GM23248 (cell line): ENCODE data around the gene UBASH3A. TPM values are rescaled to one million over a fixed set of nuclear protein-coding genes. Genes with fewer than 3 reads are reported as not detected.

ENCODE experiments used
- DNase-seq: peaks from one replicate; pipeline ENCODE4 v3.0.0-alpha.2; 2015
- H2AFZ ChIP-seq: fragments of 200-600 bp; sonication (generic); 2 replicates; pipeline ENCODE4 v1.6.1; 2016; ENCODE audit warnings: antibody characterized with exemption
- H3F3A ChIP-seq: fragments of 200-600 bp; sonication (generic); 2 replicates; pipeline ENCODE4 v1.6.1; 2016; ENCODE audit warnings: mild to moderate bottlenecking, antibody characterized with exemption, mixed run types; ENCODE audit not compliant: insufficient read depth
- H3K27ac ChIP-seq: fragments of 200-600 bp; sonication (generic); 2 replicates; pipeline ENCODE4 v1.5.1; 2016; ENCODE audit warnings: mild to moderate bottlenecking
- H3K27me3 ChIP-seq: fragments of 200-600 bp; sonication (generic); replicated peaks from 2 replicates; pipeline ENCODE4 v1.6.1; 2016; ENCODE audit warnings: mild to moderate bottlenecking; ENCODE audit not compliant: insufficient read depth
- H3K36me3 ChIP-seq: fragments of 200-600 bp; sonication (generic); 2 replicates; pipeline ENCODE4 v1.6.1; 2016; ENCODE audit warnings: low read depth, mild to moderate bottlenecking
- H3K4me1 ChIP-seq: fragments of 200-600 bp; sonication (generic); 2 replicates; pipeline ENCODE4 v1.6.1; 2016; ENCODE audit warnings: mild to moderate bottlenecking; ENCODE audit not compliant: insufficient read depth
- H3K4me2 ChIP-seq: fragments of 200-600 bp; sonication (generic); one replicate; pipeline ENCODE4 v1.6.1; 2016; ENCODE audit warnings: mild to moderate bottlenecking; ENCODE audit not compliant: unreplicated experiment
- H3K4me3 ChIP-seq: fragments of 200-600 bp; sonication (generic); 2 replicates; pipeline ENCODE4 v1.5.1; 2016; ENCODE audit warnings: mild to moderate bottlenecking
- H3K79me2 ChIP-seq: fragments of 200-600 bp; sonication (generic); 2 replicates; pipeline ENCODE4 v1.6.1; 2016; ENCODE audit warnings: mild to moderate bottlenecking; ENCODE audit not compliant: insufficient read depth
- H3K9ac ChIP-seq: fragments of 200-600 bp; sonication (generic); 2 replicates; pipeline ENCODE4 v1.6.1; 2016; ENCODE audit warnings: mild to moderate bottlenecking
- H3K9me2 ChIP-seq: fragments of 200-600 bp; sonication (generic); 2 replicates; pipeline ENCODE4 v1.6.1; 2016; ENCODE audit warnings: mixed run types, mild to moderate bottlenecking, moderate library complexity; ENCODE audit not compliant: insufficient read depth
- H3K9me3 ChIP-seq: fragments of 200-600 bp; sonication (generic); one replicate; pipeline ENCODE4 v1.6.1; 2017; ENCODE audit warnings: low read depth
- H4K20me1 ChIP-seq: fragments of 200-600 bp; sonication (generic); 2 replicates; pipeline ENCODE4 v1.6.0; 2016; ENCODE audit not compliant: insufficient read depth
- EZH2 ChIP-seq: fragments of 200-600 bp; sonication (generic); IDR thresholded peaks from 2 replicates; pipeline ENCODE4 v1.6.1; 2018; ENCODE audit warnings: antibody characterized with exemption, mild to moderate bottlenecking; ENCODE audit not compliant: insufficient read depth, poor library complexity, severe bottlenecking
- EZH2phosphoT487 ChIP-seq: fragments of 200-600 bp; sonication (generic); IDR thresholded peaks from 2 replicates; pipeline ENCODE4 v1.6.1; 2018; ENCODE audit warnings: antibody characterized with exemption, moderate library complexity, mild to moderate bottlenecking, low read depth; ENCODE audit not compliant: insufficient read depth
- WGBS, 2 experiments: methylation state at CpG; one replicate each; pipeline ENCODE4 v1.1.6; 2015 to 2017; ENCODE audit warnings: low lambda C conversion rate in 2 of 2, low coverage in 1 of 2; ENCODE audit errors: missing lambda C conversion rate in 2 of 2; 5-methylcytosine and 5-hydroxymethylcytosine counted together
- in situ Hi-C: fragments of 300-500 bp; cut with MboI; formaldehyde crosslinking; loops from 2 replicates; pipeline ENCODE4 v1.15.0; 2020
- polyA plus RNA-seq: library from polyadenylated mRNA; unstranded; fragments of >200 nt; fragmentation: Nextera tagmentation; extraction: Ambion mirVana; gene quantifications from 2 replicates; pipeline ENCODE4 v1.2.1, GENCODE V29; 2016
- total RNA-seq: library from RNA; depleted of rRNA; stranded (reverse); fragments of >200 nt; shearing (Covaris generic); gene quantifications from 2 replicates; pipeline ENCODE4 v1.2.3, GENCODE V29; 2014

Gene UBASH3A
- total and polyA plus RNA-seq, 2 experiments from 2014 or later = not detected

- H3K4me2 ChIP-seq = no peak overlapping the region
These were observed 10.8 kb upstream of the UBASH3A start for GRCh38 chr21:42392731-42393442.

DNA sequence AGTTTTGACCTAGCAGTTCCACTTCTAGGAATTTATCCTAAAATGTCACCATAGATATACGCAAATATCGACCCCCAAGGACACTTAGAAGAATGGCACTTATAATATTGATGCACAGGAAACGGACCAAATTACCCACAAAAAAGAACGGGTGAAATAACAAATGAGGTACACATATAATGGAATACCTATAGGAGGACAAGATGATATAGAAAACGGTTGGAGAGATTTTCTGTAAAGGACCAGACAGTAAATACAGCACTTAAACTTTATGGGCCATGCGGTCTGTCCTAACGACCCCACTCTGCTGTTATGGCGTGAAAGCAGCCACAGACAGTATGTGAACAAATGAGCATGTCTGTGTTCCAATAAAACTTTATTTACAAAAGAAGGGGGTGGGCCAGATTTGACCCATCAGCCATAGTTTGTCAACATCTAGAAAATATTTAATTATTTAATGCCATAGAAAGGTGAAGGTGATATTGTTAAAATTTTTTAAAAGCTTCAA is 10.2 kb upstream of the UBASH3A start:
- Histone ChIP-seq H3K79me2 (no peaks in the 10 kb centered on the region), H3K36me3 (no peaks in the 10 kb centered on the region), H3K27ac (no peak overlapping the region), H3K4me2 (no peak overlapping the region), H4K20me1 (no peaks in the 10 kb centered on the region), H3K4me3 (no peak overlapping the region), H3K9me3 (no peaks in the 10 kb centered on the region), H2AFZ (no peak overlapping the region), H3F3A (no peaks in the 10 kb centered on the region), H3K9me2 (no peaks in the 10 kb centered on the region), H3K9ac (no peak overlapping the region), H3K4me1 (no peaks in the 10 kb centered on the region), H3K27me3 (peaks cover 5% of the 10 kb centered on the region; the same call in 1 of the 2 replicates)
- TF ChIP-seq EZH2 = no peak
- in situ Hi-C loops = no loop called here
- WGBS, 2 experiments = 66 to 69% methylated on average over 8 of the region's 8 CpGs
- no peak for DNase-seq

More at GRCh38 chr21:42392731-42393442, 10.8 kb upstream of the UBASH3A start:
- H3K9me3 ChIP-seq = no peaks in the 10 kb centered on the region
- H3K79me2 ChIP-seq = no peaks in the 10 kb centered on the region
- H4K20me1 ChIP-seq = no peaks in the 10 kb centered on the region
- in situ Hi-C loops = no loop called here
- no peak for DNase-seq
- no peaks in the 10 kb centered on the region for H3F3A ChIP-seq
- TF ChIP-seq EZH2phosphoT487 (no peak), EZH2 (no peak)
- H3K4me3 ChIP-seq = no peak overlapping the region
- H3K9me2 ChIP-seq = no peaks in the 10 kb centered on the region
- WGBS, 2 experiments = 71 to 73% methylated on average over 17 of the region's 17 CpGs
- H3K9ac ChIP-seq = no peak overlapping the region
- no peak overlapping the region for H2AFZ ChIP-seq
- H3K4me1 ChIP-seq = no peaks in the 10 kb centered on the region
- no peak overlapping the region for H3K27ac ChIP-seq
- H3K36me3 ChIP-seq = no peaks in the 10 kb centered on the region
- peaks cover 8% of the 10 kb centered on the region; the same call in 1 of the 2 replicates for H3K27me3 ChIP-seq

DNA sequence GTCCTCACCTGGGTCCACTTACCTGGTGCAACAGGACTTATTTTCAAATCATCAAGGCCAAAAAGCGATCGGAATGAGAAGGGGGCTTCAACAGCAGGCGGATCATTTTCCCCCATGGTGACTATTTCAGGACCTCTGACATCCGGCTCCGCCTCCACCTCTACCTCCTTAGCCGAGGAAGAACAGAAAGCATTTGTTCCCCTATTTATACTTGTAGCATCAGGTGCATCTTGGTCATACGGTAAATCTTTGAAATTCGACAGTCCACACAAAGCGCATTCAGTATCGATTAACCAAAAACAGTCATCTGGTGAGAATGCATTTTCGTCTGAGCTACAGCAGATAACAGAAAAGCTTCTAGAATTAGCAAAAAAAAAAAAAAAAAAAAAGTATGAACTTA is 8.4 kb upstream of the UBASH3A start:
- Histone ChIP-seq H3K4me1 (no peaks in the 10 kb centered on the region), H3F3A (no peaks in the 10 kb centered on the region), H3K27me3 (0 out of 2 replicates have a peak, but pooled peaks cover 5% of the 10 kb centered on the region), H3K4me2 (no peak overlapping the region), H3K79me2 (no peaks in the 10 kb centered on the region), H3K9me2 (no peaks in the 10 kb centered on the region), H2AFZ (no peak overlapping the region), H3K9ac (no peak overlapping the region), H3K9me3 (no peaks in the 10 kb centered on the region), H3K4me3 (no peak overlapping the region), H4K20me1 (no peaks in the 10 kb centered on the region), H3K27ac (no peak overlapping the region), H3K36me3 (no peaks in the 10 kb centered on the region)
- no peak for TF ChIP-seq EZH2
- no peak for TF ChIP-seq EZH2phosphoT487
- DNase-seq = no peak
- in situ Hi-C loops = no loop called here
- 68 to 69% methylated on average over 11 of the region's 11 CpGs for WGBS, 2 experiments

GRCh38 chr21:42395905-42396651 is 7.6 kb upstream of the UBASH3A start, which contains the start of gene TMPRSS3:
Gene TMPRSS3, minus strand, starts transcription at chr21:42396052. Its CDS starts 635 bp downstream, at chr21:42395417.
- in situ Hi-C loops = no loop called here
- no peaks in the 10 kb centered on the region for H3K9me2 ChIP-seq
- WGBS, 2 experiments = 58 to 62% methylated on average over 17 of the region's 17 CpGs
- no peaks in the 10 kb centered on the region for H3K4me1 ChIP-seq
- H3K9ac ChIP-seq = no peak within 1 kb of the TSS
- DNase-seq = no peak
- H3K79me2 ChIP-seq = no peaks in the 10 kb centered on the region
- no peak within 1 kb of the TSS for H3K4me3 ChIP-seq
- H4K20me1 ChIP-seq = no peaks in the 10 kb centered on the region
- no peaks in the 10 kb centered on the region for H3F3A ChIP-seq
- no peaks in the 10 kb centered on the region for H3K36me3 ChIP-seq
- no peak within 1 kb of the TSS for H3K4me2 ChIP-seq
- H2AFZ ChIP-seq = no peak within 1 kb of the TSS
- TF ChIP-seq EZH2 (no peak), EZH2phosphoT487 (no peak)
- no peak within 1 kb of the TSS for H3K27ac ChIP-seq
- H3K9me3 ChIP-seq = no peaks in the 10 kb centered on the region
- 0 out of 2 replicates have a peak, but pooled peaks cover 5% of the 10 kb centered on the region for H3K27me3 ChIP-seq
